GM19193 (cell line): Measurements from ENCODE around the gene PTOV1.

Experiments
- POLR2A ChIP-seq: IDR thresholded peaks from 4 replicates; pipeline ENCODE4 v1.6.1; 2011; ENCODE audit not compliant: insufficient read depth, insufficient read length; ENCODE audit errors: extremely low read depth

Gene PTOV1

GRCh38 chr19:49872245-49873128 lies 21.5 kb downstream of the PTOV1 start:
- TF ChIP-seq POLR2A, result no peak

DNA sequence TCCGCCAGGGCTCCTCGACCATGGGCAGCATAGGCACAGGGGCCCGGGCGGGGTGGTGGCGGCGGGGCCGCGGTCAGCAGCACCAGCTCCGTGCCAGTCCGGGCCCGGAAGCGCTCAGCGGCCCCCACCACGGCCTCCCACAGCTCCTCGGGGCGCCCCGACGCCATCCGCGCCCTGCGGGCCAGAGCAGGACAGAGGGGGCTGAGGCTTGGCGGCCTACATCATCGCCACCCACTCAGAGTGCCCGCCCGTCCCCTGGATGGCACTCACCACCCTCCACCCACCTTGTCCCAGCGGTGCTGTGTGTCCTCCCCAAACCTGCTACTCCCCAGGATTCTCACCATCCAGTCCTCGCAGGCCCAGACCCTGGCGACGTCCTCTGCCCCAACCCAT lies 22.2 kb downstream of the PTOV1 start:
- no peak for TF ChIP-seq POLR2A

DNA sequence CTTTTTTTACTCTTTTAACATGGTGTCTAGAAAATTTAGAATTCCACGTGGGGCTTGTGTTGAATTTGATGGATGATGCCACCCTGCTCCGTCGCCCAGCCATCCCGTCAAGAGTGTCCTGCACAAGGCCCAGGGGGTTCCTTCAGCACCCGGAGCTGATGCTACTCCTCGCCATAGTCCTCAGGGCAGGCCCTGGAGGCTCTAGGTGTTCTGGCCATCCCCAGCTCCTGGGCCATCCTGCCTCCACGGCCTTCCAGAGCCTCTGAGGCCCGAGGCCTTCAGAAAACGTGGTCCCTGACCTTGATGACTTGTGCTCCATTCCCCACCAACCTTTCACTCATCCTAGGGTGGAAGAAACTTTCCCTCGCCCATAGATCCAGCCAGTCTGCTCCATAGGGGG lies 22.9 kb downstream of the PTOV1 start:
- no peak for TF ChIP-seq POLR2A

- no peak for TF ChIP-seq POLR2A
Observed at GRCh38 chr19:49874503-49875157, 23.7 kb downstream of the PTOV1 start.

- no peak for TF ChIP-seq POLR2A
Observed at GRCh38 chr19:49875177-49875576, 24.2 kb downstream of the PTOV1 start.

DNA sequence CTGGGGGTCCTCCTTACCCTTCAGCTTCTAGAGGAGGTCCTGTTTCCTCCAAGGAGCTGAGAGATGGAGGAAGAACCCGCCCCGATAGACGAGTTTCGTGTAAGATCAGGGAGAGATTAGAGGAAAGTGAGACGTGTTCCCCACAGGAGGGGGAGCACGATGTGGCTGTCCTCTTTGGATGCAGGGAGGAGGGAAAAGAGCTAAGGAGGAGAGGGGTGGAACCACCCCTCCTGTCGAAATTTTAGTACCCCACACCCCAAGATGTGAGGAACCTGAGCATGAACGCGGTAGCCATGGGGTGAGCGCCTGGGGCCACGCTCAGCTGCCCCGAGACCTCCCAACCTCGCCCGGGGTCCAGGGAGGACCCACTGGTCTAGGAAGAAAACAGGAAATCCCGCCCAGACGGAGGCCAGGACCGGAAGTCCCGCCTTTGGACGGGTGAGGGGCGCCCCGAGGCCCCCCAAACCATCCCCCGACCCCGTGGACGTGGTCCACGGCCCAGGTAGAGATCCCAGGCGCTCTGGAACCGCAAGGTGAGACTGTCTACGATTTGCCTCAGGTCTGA lies 25.0 kb downstream of the PTOV1 start:
- no peak for TF ChIP-seq POLR2A

DNA sequence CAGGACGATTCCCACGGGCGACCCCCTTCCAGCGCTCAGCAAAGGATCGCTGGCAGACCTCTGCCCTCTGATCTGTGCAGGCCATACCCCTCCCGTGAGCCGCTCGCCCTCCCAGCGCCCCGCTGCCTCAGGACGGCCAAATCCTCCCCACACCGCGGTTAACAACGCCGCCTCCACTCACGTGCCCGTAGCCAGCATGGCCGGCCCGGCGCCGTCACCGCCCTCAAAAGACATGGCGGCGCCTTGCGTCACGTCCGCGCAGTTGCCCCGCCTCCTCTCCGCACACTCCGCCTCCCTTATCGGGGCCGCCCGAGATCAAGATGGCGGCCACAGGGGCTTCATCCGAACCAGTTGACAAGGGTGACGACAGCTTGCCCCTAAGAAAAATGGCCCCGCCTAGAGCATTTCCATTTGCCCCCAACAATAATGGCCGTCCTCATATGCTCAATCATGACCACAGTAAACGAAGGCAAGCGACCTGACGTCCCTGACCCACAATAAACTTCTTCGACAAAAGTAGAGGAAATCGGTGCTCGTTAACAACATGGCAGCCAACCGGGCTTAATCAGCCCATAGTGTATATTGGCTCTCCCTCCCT lies 25.6 kb downstream of the PTOV1 start:
- TF ChIP-seq POLR2A, result peak; percentile 57

DNA sequence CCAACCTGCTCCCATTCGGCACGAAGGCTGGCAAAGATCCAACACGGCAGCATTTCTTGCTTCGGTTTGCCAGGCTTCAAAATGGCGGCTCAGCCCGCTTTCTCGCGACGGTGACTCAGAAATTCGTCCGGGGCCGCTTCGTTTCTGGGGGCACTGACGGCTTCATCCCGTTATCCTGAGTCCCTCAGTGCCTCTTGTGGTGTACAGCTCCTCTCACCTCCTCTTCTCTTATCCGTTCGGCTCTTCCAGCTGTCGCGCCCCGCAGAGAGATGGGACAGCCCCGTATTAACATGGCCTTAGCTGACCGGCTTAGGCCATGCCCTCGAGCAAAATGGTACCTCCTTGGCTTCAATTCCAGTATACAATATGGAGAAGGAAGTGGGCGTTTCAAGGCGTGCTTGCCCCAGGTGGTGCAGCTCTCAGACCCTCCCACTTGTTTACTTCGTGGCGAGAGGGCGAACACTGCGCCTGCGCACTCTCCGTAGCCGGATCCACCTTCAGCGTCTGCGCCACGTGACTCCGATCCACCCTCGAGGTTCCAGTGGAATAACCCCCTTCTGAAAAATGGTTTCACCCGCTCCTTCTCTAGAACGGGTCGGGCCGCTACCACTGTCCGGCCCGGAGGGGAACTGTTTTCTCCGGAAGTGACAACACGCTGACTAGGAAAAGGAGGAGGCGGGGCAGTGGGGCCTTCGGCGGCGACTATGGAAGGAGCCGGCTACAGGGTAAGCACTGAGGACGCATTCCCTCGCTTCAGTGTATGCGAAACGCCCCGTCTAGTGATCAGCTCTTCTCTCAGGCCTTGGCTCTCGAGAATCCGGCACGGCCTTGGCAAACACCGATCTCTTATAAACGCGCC lies 26.3 kb downstream of the PTOV1 start, which contains the start of the genes AKT1S1 and TBC1D17:
AKT1S1 (minus strand) TSS at position 336 of the 859 bp plus-strand sequence. CDS start 4,060 bp downstream, outside the sequence.
TBC1D17 (plus strand) TSS at position 683 of the 859 bp plus-strand sequence; CDS start at position 705, 22 bp downstream.
- TF ChIP-seq POLR2A, result peak; percentile 61

GRCh38 chr19:49877879-49878743 lies 27.2 kb downstream of the PTOV1 start:
- TF ChIP-seq POLR2A, result peak; percentile 34

DNA sequence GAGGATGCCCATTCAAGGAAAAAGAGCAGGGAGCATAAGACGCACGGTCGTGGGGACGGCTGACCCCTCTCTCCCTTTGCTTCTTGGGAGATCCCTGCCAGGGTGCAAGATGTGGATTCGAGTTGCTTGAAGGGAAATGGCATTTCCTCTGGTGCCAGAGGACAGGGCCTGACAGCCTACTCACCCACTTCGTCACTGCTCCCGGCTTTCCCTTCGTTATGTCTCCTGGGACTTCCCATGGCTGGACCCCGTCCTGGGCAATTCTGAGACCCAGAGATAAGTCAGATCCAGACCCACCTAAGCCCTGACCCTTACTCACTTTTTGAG lies 27.7 kb downstream of the PTOV1 start:
- no peak for TF ChIP-seq POLR2A

- no peak for TF ChIP-seq POLR2A
Observed at GRCh38 chr19:49879243-49879963, 28.4 kb downstream of the PTOV1 start.

DNA sequence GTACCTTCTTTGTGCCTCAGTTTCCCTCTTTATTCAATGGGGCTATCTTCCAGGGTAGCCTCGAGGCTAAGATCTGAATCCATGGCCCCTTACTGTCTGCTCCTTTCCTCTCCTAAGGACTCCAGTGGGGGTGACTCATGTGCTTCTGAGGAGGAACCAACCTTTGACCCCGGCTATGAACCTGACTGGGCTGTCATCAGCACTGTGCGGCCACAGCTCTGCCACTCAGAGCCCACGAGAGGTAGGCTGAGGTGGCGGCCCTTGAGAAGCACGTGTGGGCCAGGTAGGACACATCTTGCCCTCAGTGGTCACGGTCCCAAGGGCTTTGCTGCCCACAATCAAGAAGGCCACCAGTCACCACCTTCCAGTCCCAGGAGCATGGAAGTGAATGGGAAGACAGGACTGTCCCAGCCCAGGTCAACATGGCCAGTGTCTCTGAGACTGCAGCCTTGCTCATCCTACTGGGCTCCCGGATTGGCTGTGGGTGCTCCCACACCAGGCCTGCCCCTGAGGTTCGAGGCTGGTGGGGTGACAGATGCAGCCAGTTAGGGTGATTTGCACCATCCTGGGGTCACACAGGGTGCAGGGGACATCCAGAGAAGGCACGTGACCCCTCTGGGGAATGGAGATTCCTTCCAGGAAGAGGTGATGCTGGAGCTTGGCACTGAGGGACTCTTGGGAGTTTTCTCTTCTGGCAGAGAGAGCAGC lies 29.4 kb downstream of the PTOV1 start:
- no peak for TF ChIP-seq POLR2A
